CD14-positive monocyte (primary cell): ENCODE measurements around the gene KIAA0513. TPM values are rescaled to one million over a fixed set of nuclear protein-coding genes. Genes with fewer than 3 reads are reported as not detected.
A peak's percentile ranks its signal among the peaks of the same experiment; 100 is the strongest.

Experiments
- DNase-seq, 3 donors: peaks; one replicate each; pipeline ENCODE4 v3.0.0-alpha.2; 2011 to 2022
- H2AFZ ChIP-seq: 2 replicates; pipeline ENCODE4 v1.6.0; 2012; ENCODE audit warnings: mild to moderate bottlenecking, low read depth, low read length, inconsistent platforms; ENCODE audit not compliant: insufficient read depth, poor library complexity, severe bottlenecking
- H3K27ac ChIP-seq, 2 donors: 1 replicate in 1 of 2; 2 replicates in 1 of 2; pipeline ENCODE4 v1.5.1; 2012 to 2013; ENCODE audit warnings: low read length in 2 of 2, control low read depth in 1 of 2, inconsistent platforms in 1 of 2, low read depth in 1 of 2, mild to moderate bottlenecking in 1 of 2
- H3K27me3 ChIP-seq, 2 donors: one replicate each; pipeline versions ENCODE4 v1.6.0 to v1.6.1; 2011 to 2013; ENCODE audit warnings: low read length in 2 of 2; ENCODE audit not compliant: control insufficient read depth in 2 of 2, insufficient read depth in 2 of 2
- H3K36me3 ChIP-seq, 2 donors: replicated peaks in 1 of 2; 1 replicate in 1 of 2; 2 replicates in 1 of 2; pipeline versions ENCODE4 v1.5.1 to v1.6.1; 2012 to 2013; ENCODE audit warnings: low read length in 2 of 2, control low read depth in 1 of 2, inconsistent platforms in 1 of 2, mild to moderate bottlenecking in 1 of 2; ENCODE audit not compliant: insufficient read depth in 2 of 2, control insufficient read depth in 1 of 2
- H3K4me1 ChIP-seq, 2 donors: 1 replicate in 1 of 2; 2 replicates in 1 of 2; pipeline versions ENCODE4 v1.5.1 to v1.6.1; 2012 to 2013; ENCODE audit warnings: low read length in 2 of 2, control low read depth in 1 of 2, inconsistent platforms in 1 of 2, mild to moderate bottlenecking in 1 of 2, moderate library complexity in 1 of 2; ENCODE audit not compliant: insufficient read depth in 2 of 2, control insufficient read depth in 1 of 2
- H3K4me2 ChIP-seq: replicated peaks from 2 replicates; pipeline ENCODE3; 2012; ENCODE audit warnings: low read length, moderate library complexity, mild to moderate bottlenecking; ENCODE audit not compliant: poor library complexity, severe bottlenecking; ENCODE audit errors: extremely low read depth
- H3K4me3 ChIP-seq, 3 experiments: fragments of 200-600 bp in 1 of 3; sonication (generic) in 1 of 3; replicated peaks in 1 of 3; 1 replicate in 2 of 3; 2 replicates in 1 of 3; pipeline ENCODE4 v1.5.1; 2011 to 2013; ENCODE audit warnings: low read length in 3 of 3, mild to moderate bottlenecking in 3 of 3, control low read depth in 2 of 3, low read depth in 2 of 3, inconsistent platforms in 1 of 3, moderate library complexity in 1 of 3
- H3K79me2 ChIP-seq: 2 replicates; pipeline ENCODE4 v1.6.0; 2012; ENCODE audit warnings: mild to moderate bottlenecking, control low read depth, inconsistent platforms, low read length, moderate library complexity; ENCODE audit not compliant: insufficient read depth
- H3K9ac ChIP-seq: 2 replicates; pipeline ENCODE4 v1.6.0; 2017; ENCODE audit warnings: low read length, mild to moderate bottlenecking; ENCODE audit not compliant: insufficient read depth, poor library complexity, severe bottlenecking
- H3K9me3 ChIP-seq, 2 donors: replicated peaks in 1 of 2; 1 replicate in 1 of 2; 2 replicates in 1 of 2; pipeline versions ENCODE4 v1.5.1 to v1.6.1; 2012 to 2013; ENCODE audit warnings: low read length in 2 of 2, control low read depth in 1 of 2; ENCODE audit not compliant: control insufficient read depth in 1 of 2, insufficient read depth in 1 of 2
- H4K20me1 ChIP-seq: 2 replicates; pipeline ENCODE4 v1.6.0; 2012; ENCODE audit warnings: mild to moderate bottlenecking, low read length, control low read depth, moderate library complexity; ENCODE audit not compliant: insufficient read depth
- H3K27ac Mint-ChIP-seq, 7 donors: one replicate each; pipeline ENCODE4 v1.8.0; 2020; ENCODE audit warnings: mild to moderate bottlenecking in 7 of 7, mixed read lengths in 7 of 7, moderate library complexity in 6 of 7, inconsistent platforms in 2 of 7
- H3K27me3 Mint-ChIP-seq, 3 donors: one replicate each; pipeline ENCODE4 v1.8.0; 2021 to 2022; ENCODE audit warnings: low read depth in 3 of 3, mild to moderate bottlenecking in 3 of 3, mixed read lengths in 3 of 3, moderate library complexity in 3 of 3, inconsistent platforms in 1 of 3
- H3K36me3 Mint-ChIP-seq, 2 donors: one replicate each; pipeline ENCODE4 v1.8.0; 2020; ENCODE audit warnings: mixed read lengths in 2 of 2, inconsistent platforms in 1 of 2, mild to moderate bottlenecking in 1 of 2
- H3K4me1 Mint-ChIP-seq: one replicate; pipeline ENCODE4 v1.8.0; 2020; ENCODE audit warnings: mild to moderate bottlenecking, mixed read lengths
- H3K4me3 Mint-ChIP-seq, 2 donors: one replicate each; pipeline ENCODE4 v1.8.0; 2020; ENCODE audit warnings: mild to moderate bottlenecking in 2 of 2, mixed read lengths in 2 of 2, moderate library complexity in 1 of 2
- H3K9me3 Mint-ChIP-seq, 7 donors: one replicate each; pipeline ENCODE4 v1.8.0; 2020 to 2022; ENCODE audit warnings: mixed read lengths in 7 of 7, mild to moderate bottlenecking in 6 of 7, moderate library complexity in 6 of 7, inconsistent platforms in 2 of 7
- CTCF ChIP-seq: fragments of 200-600 bp; IDR thresholded peaks from one replicate; pipeline ENCODE4 v1.8.0; 2022; ENCODE audit warnings: antibody characterized with exemption, mild to moderate bottlenecking
- WGBS: methylation state at CpG from one replicate; pipeline ENCODE4 v1.1.5; 2013; ENCODE audit warnings: missing lambda C conversion rate; ENCODE audit not compliant: insufficient coverage; 5-methylcytosine and 5-hydroxymethylcytosine counted together
- intact Hi-C, 2 donors: fragments of 100-400 bp; cut with micrococcal nuclease; formaldehyde crosslinking; loops; one replicate each; pipeline versions ENCODE4 v1.15.0 to v1.15.1; 2023
- polyA plus RNA-seq, 3 donors: library from polyadenylated mRNA; depleted of rRNA in 1 of 3; unstranded in 2 of 3; stranded (reverse) in 1 of 3; fragments of 300-500 nt in 2 of 3; fragments of >200 nt in 1 of 3; fragmentation: Illumina TruSeq in 2 of 3; gene quantifications; 1 replicate in 2 of 3; 2 replicates in 1 of 3; pipeline ENCODE4 v1.2.3, GENCODE V29; 2012 to 2021

Gene KIAA0513
- polyA plus RNA-seq, 3 donors = 21.4 to 77.5 (median 32.7) TPM

DNA sequence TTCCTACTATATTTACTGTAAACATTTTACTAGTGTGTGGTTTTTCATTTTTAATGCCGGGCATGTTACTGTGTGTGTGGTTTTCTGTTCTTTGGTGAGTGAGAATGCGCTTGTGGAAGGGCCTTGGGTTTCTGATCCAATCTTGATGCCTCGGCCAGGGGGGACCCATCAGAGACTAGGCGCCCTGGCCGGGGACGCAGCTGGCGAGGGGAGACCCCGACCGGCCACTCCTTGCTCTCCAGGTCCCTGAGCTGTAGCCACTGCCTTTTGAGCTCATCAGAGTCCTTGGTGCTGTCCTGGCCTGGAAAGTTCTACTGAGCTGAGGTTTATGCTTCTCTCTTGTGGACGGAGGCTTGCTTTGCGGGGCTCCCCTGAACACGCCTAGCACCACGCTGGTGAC, 37.5 kb downstream of the KIAA0513 start:
- intact Hi-C loops = no loop called here
- Histone ChIP-seq H3K4me2 (no peak overlapping the region), H4K20me1 (peaks cover 47% of the 10 kb centered on the region), H3K36me3 (peaks cover 49 to 62% of the 10 kb centered on the region in 2 donors), H3K79me2 (peaks cover 68% of the 10 kb centered on the region), H3K4me1 (peaks cover 41 to 44% of the 10 kb centered on the region in 2 donors), H3K4me3 (no peak overlapping the region), H2AFZ (no peak overlapping the region), H3K9ac (no peak overlapping the region), H3K27ac (peak overlapping the region in 1 of 2 donors; percentile 3), H3K9me3 (no peaks in the 10 kb centered on the region), H3K27me3 (no peaks in the 10 kb centered on the region)
- no peak for TF ChIP-seq CTCF
- no peak for DNase-seq
- WGBS = 89% methylated on average over 11 of the region's 13 CpGs
- Mint-ChIP-seq H3K4me3 (no peak overlapping the region), H3K4me1 (peaks cover 43% of the 10 kb centered on the region), H3K27me3 (peaks cover 0 to 1% (median 1%) of the 10 kb centered on the region in 3 donors), H3K27ac (peak overlapping the region in 3 of 7 donors; percentile 4 to 50 (median 15)), H3K36me3 (peaks cover 64 to 85% of the 10 kb centered on the region in 2 donors), H3K9me3 (no peaks in the 10 kb centered on the region)

DNA sequence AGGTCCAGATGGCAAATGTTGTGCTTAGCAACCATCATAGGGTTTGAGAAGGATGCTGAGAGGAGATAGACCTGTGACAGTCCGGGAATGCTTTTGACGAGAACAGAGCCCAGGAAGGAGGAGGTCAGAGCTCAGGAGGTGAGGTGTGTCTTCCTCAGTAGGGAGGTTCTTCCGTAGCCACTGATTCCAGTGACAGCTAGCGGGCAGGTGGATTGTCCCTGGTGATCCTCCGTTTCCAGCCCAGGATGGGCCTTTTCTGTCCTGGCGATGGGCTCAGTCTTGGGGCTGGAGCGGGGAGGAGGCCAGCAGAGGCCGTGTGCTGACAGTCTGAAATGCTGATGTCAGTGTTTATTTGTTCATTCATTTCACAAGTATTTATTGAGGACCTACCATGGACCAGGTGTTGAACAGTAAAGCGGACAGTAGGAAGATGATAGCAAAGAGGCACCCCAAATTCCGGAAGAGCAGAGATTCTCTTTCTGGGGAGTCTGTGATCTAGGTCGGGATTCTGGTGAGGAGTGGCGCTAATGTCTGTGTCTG, 38.8 kb downstream of the KIAA0513 start:
- Mint-ChIP-seq H3K27me3 (peaks cover 0 to 1% (median 1%) of the 10 kb centered on the region in 3 donors), H3K27ac (peak overlapping the region in 4 of 7 donors; percentile 28 to 67 (median 49)), H3K9me3 (no peaks in the 10 kb centered on the region), H3K4me3 (no peak overlapping the region), H3K4me1 (peaks cover 31% of the 10 kb centered on the region), H3K36me3 (peaks cover 75 to 91% of the 10 kb centered on the region in 2 donors)
- peaks cover 60% of the 10 kb centered on the region for H4K20me1 ChIP-seq
- peaks cover 28 to 31% of the 10 kb centered on the region in 2 donors for H3K4me1 ChIP-seq
- no peak overlapping the region for H3K9ac ChIP-seq
- H3K27me3 ChIP-seq = no peaks in the 10 kb centered on the region
- peaks cover 60% of the 10 kb centered on the region for H3K79me2 ChIP-seq
- H3K27ac ChIP-seq = no peak overlapping the region
- TF ChIP-seq CTCF = no peak
- H3K36me3 ChIP-seq = peaks cover 60 to 75% of the 10 kb centered on the region in 2 donors
- no peak overlapping the region for H3K4me3 ChIP-seq
- H3K9me3 ChIP-seq = no peaks in the 10 kb centered on the region
- H3K4me2 ChIP-seq = no peak overlapping the region
- H2AFZ ChIP-seq = no peak overlapping the region
- no peak for DNase-seq
- WGBS = 93% methylated on average over 8 of the region's 12 CpGs
- intact Hi-C loops = no loop called here
